HUDEP-2 (cell line): ENCODE results near the gene ADAP2.
"Not testable (repeated sequence)": the region's sequence is repeated elsewhere in the genome, so short reads cannot be mapped to it uniquely, and the experiment has no call there.

Source experiments
- DNase-seq, 76 experiments: peaks; one replicate each; lab custom pipeline; 2025; ENCODE audit not compliant: unreplicated experiment in 76 of 76; lab: John Stamatoyannopoulos, UW

The ADAP2 gene, protein sequence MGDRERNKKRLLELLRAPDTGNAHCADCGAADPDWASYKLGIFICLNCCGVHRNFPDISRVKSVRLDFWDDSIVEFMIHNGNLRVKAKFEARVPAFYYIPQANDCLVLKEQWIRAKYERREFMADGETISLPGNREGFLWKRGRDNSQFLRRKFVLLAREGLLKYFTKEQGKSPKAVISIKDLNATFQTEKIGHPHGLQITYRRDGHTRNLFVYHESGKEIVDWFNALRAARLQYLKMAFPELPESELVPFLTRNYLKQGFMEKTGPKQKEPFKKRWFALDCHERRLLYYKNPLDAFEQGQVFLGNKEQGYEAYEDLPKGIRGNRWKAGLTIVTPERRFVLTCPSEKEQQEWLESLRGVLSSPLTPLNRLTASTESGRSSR

GRCh38 chr17:30921544-30922196 is at the start of gene ADAP2:
Gene ADAP2 (plus strand): TSS chr17:30921945. CDS start chr17:30922015, 70 bp downstream.
- peak in 1 of 76 experiments; percentile 2 for DNase-seq

DNA sequence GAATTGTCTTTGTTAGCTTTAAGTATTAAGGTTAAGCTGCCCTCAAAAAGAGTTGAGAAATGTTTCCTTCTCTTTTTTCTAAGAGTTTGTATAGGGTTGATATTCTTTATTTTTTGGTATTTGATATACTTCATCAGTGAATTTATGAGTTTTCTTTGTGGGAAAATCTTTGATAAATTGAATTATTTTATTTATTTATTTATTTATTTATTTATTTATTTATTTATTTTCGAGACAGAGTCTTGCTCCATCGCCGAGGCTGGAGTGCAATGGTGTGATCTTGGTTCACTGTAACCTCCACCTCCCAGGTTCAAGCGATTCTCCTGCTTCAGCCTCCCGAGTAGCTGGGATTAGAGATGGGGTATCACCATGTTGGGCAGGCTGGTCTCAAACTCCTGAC is 35.6 kb upstream of the ADAP2 start:
- DNase-seq, result no peak

- no peak for DNase-seq
These were observed 27.5 kb upstream of the ADAP2 start for GRCh38 chr17:30894236-30894635.

- no peak for DNase-seq
These were observed 24.4 kb upstream of the ADAP2 start for GRCh38 chr17:30897311-30897710.

GRCh38 chr17:30905742-30906100 is 16.0 kb upstream of the ADAP2 start:
- DNase-seq, result peak in 4 of 76 experiments; percentile 14 to 32 (median 20)

DNA sequence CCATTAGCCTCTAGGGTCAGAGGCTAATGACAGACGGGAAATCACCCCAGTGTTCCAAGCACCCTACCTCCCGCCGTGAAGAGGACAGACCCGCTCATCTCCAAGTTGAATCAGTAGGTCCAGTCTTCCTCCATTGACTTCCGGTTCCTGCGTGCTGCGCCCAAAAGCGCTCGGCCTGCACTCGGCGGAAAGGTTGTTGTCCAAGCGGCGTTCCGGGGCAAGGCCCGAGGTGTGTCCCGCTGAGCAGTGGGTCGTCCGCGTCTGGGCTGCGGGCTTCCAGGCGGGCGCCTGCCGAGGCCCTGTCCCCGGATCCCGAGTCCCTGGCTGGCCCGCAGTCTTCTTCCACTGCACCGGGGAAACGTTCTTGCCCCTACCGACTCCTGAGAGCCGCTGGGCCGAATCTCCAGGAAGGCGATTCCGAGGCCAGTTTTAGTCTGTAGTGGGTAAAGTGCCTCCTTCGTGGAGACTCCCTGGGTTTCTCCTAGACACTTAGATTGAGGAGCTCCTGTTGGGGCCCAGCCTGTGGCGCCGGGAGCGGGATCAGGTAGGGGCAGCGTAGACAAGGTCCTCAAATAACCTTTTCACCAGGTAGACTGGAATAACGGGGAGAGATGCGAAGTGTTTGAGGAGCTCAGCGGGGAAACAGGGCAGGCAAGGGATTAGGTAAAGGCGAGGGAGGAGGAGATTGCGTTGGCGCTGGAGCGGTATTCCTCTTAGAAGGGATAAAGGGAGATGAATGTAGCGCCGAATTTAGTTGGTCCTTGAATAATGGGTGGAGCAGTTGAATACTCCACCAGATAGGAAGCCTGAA is 15.4 kb upstream of the ADAP2 start, which contains the start of gene TEFM:
Gene TEFM (minus strand): TSS at position 138 of the 811 bp plus-strand sequence. CDS start 40 bp downstream, at position 98.
- peak; percentile 22 to 93 (median 81) for DNase-seq

DNA sequence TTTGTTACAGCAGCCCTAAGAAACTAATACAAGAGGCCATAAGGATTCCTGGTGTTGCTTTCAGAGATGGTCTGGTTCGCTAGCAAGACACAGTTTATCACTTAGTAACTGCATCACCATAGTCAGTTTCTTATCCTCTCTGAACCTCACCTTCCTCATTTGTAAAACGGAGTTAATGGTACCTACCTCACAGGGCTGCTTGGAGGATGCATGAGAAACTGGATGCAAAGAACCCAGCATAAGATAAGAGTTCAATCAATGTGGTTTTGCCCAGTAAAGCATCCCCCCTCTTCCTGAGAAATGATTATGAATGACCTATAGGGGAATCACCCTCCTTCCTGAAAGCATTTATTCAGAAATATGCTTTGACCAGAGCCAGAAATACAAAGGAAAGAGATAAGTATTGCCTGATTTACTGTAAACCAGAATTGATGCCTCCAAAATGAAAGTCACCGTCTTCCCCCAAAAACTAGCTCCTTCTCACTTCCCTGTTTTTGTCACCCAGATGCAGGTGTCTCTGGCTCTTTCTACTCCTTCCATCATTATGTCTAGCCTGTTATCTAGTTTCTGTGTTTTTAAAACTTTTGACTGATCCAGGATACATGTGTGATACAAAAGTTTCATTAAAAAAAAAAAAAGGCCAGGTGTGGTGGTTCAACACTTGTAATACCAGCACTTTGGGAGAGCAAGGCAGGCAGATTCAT is 12.9 kb upstream of the ADAP2 start:
- DNase-seq, result no peak

- not testable (repeated sequence) for DNase-seq
These were observed 11.6 kb upstream of the ADAP2 start for GRCh38 chr17:30910151-30910550.

GRCh38 chr17:30913955-30914354 is 7.8 kb upstream of the ADAP2 start:
- no peak for DNase-seq

- no peak for DNase-seq
These were observed 5.7 kb upstream of the ADAP2 start for GRCh38 chr17:30915833-30916611.

DNA sequence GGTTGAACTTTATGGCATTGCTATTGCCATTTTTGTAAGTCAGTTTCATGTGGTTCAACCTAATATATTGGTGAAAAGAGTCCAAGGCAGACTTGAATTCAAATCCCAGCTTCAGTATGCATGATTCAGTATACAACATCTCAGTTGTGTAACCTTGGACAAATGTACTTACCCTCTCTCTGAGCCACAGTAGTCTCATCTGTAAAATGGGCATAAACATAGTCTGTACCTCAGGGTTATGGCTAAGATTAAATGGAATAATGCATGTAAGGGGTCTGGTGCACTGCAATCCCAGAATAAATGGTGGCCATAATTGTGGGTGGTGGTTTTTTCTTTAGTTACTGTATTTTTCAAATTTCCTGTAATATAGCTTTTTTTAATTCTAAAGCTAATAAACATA is 4.7 kb upstream of the ADAP2 start:
- no peak for DNase-seq

- no peak for DNase-seq
These were observed 1.5 kb upstream of the ADAP2 start for GRCh38 chr17:30920282-30920681.

GRCh38 chr17:30920683-30921543 is 832 bp upstream of the ADAP2 start:
- DNase-seq, result no peak

- peak in 1 of 76 experiments; percentile 2 for DNase-seq
These were observed 688 bp downstream of the ADAP2 start for GRCh38 chr17:30922235-30923030.

DNA sequence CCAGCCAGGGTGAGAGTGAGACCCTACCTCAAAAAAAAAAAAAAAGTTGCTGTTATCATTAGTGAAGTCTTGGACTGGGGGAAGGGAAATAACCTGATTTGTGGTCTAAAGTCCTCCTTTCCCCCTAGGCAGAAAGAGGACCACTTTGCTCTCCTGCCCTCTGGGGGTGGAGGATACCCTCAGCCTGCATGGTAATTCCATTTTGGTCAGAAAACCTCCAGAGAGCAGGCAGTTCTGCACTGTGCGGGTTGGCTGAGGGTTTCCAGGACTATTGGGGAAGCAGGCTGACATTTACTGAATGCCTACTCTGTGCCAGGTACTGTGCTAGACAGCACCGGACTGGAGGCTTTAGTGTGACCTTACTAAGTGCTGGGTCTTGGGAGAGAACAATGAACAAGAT is 2.6 kb downstream of the ADAP2 start:
- no peak for DNase-seq

GRCh38 chr17:30926516-30926915 is 4.8 kb downstream of the ADAP2 start:
- no peak for DNase-seq

DNA sequence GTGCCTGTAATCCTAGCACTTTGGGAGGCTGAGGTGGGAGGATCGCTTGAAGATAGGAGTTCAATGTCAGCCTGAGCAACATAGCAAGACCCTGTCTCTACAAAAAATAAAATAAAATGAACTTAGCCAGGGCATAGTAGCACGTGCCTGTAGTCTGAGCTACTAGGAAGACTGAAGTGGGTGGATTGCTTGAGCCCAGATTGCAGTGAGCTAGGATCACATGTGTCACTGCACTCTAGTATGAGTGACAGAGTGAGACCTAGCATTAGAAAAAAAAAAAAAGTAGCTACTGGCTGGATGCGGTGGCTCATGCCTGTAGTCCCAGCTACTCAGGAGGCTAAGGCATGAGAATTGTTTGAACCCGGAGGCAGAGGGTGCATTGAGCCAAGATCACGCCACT is 6.0 kb downstream of the ADAP2 start:
- no peak for DNase-seq

- no peak for DNase-seq
These were observed 6.8 kb downstream of the ADAP2 start for GRCh38 chr17:30928584-30928983.
